ENCODE results near the gene MIF4GD.
"Not testable (repeated sequence)": the region's sequence is repeated elsewhere in the genome, so short reads cannot be mapped to it uniquely, and the experiment has no call there.

- not testable (repeated sequence) for TF ChIP-seq EZH2 (IDR thresholded peaks at IDR 0.05; ENCODE audit: insufficient read depth, low read length); CTCF (IDR thresholded peaks at IDR 0.05; ENCODE audit: insufficient read depth, low read depth, low read length)
These were observed 14.9 kb downstream of the MIF4GD start for GRCh38 chr17:75255954-75256698.
